ENCODE data around the gene DHRSX. TPM values are rescaled to one million over a fixed set of nuclear protein-coding genes. Genes with fewer than 3 reads are reported as not detected.

DHRSX gene
- total and polyA plus RNA-seq, 9 of the 15 experiments (the other 6 are each of a cell fraction or from before 2014, with no cell fraction given), result 0.59 to 11.0 (median 6.2) TPM

- BruUV-seq (replicated peaks), result no TSS peak
- ChIA-PET POLR2A (no interaction called here), CTCF (ENCODE audit: low intra/inter-chr PET ratio) (no interaction called here)
- WGBS (ENCODE audit: insufficient coverage, low coverage, missing lambda C conversion rate), result 14% methylated on average over 3 of the region's 3 CpGs
- Histone ChIP-seq H3K27ac (ENCODE audit: extremely low read depth, low read depth, low read length) (no peak overlapping the region), H3K4me2 (ENCODE audit: insufficient read depth, low read length) (no peak overlapping the region), H3K27me3 (ENCODE audit: control insufficient read depth in 2 of 2, insufficient read depth in 2 of 2, low read length in 2 of 2) (no peaks in the 10 kb centered on the region), H3K9me1 (ENCODE audit: control insufficient read depth, insufficient read depth, low read length) (no peaks in the 10 kb centered on the region), H3K9ac (ENCODE audit: insufficient read depth in 1 of 2, low read depth in 2 of 2, low read length in 2 of 2) (no peak overlapping the region), H3K9me3 (replicated peaks; ENCODE audit: control insufficient read depth, insufficient read depth, low read depth, low read length) (no peaks in the 10 kb centered on the region), H2AFZ (ENCODE audit: low read depth, low read length) (no peak overlapping the region), H3K4me3 (no peak overlapping the region), H3K79me2 (ENCODE audit: control insufficient read depth, insufficient read depth, low read length) (no peaks in the 10 kb centered on the region), H3K4me1 (replicated peaks in 1 of 2; ENCODE audit: control insufficient read depth in 2 of 2, insufficient read depth in 2 of 2, low read length in 2 of 2) (no peaks in the 10 kb centered on the region), H3K36me3 (ENCODE audit: control insufficient read depth, insufficient read depth, low read length) (no peaks in the 10 kb centered on the region), H4K20me1 (replicated peaks; ENCODE audit: control insufficient read depth, insufficient read depth, low read length) (no peaks in the 10 kb centered on the region)
- in situ Hi-C loops (cut with MboI) (no loop called here), intact Hi-C loops (cut with micrococcal nuclease) (no loop called here)
- TF ChIP-seq ZBTB2 (IDR thresholded peaks at IDR 0.05), result no peak
- TF ChIP-seq SMC3 (conservative IDR thresholded peaks at IDR 0.05; ENCODE audit: insufficient read depth, low read depth, low read length), result no peak
- TF ChIP-seq ZNF24 (IDR thresholded peaks at IDR 0.05), result peak; percentile 87
- ATAC-seq, result no peak
- no peak for DNase-seq (ENCODE audit: extremely low read depth in 1 of 4, low spot score in 3 of 4)
- FAIRE-seq, result no peak
These were observed 216.6 kb downstream of the DHRSX start for GRCh38 chrX:2284133-2284532.

GRCh38 chrX:2283111-2283859 lies 217.5 kb downstream of the DHRSX start:
- Histone ChIP-seq H3K4me2 (ENCODE audit: insufficient read depth, low read length) (no peak overlapping the region), H3K9me1 (ENCODE audit: control insufficient read depth, insufficient read depth, low read length) (no peaks in the 10 kb centered on the region), H3K4me3 (no peak overlapping the region), H3K9me3 (replicated peaks; ENCODE audit: control insufficient read depth, insufficient read depth, low read depth, low read length) (no peaks in the 10 kb centered on the region), H3K4me1 (replicated peaks in 1 of 2; ENCODE audit: control insufficient read depth in 2 of 2, insufficient read depth in 2 of 2, low read length in 2 of 2) (no peaks in the 10 kb centered on the region), H3K27me3 (ENCODE audit: control insufficient read depth in 2 of 2, insufficient read depth in 2 of 2, low read length in 2 of 2) (no peaks in the 10 kb centered on the region), H3K27ac (ENCODE audit: extremely low read depth, low read depth, low read length) (no peak overlapping the region), H4K20me1 (replicated peaks; ENCODE audit: control insufficient read depth, insufficient read depth, low read length) (no peaks in the 10 kb centered on the region), H3K9ac (ENCODE audit: insufficient read depth in 1 of 2, low read depth in 2 of 2, low read length in 2 of 2) (no peak overlapping the region), H2AFZ (ENCODE audit: low read depth, low read length) (no peak overlapping the region), H3K36me3 (ENCODE audit: control insufficient read depth, insufficient read depth, low read length) (no peaks in the 10 kb centered on the region), H3K79me2 (ENCODE audit: control insufficient read depth, insufficient read depth, low read length) (no peaks in the 10 kb centered on the region)
- FAIRE-seq, result no peak
- peak in 1 of 4 experiments; percentile 7 for DNase-seq (ENCODE audit: extremely low read depth in 1 of 4, low spot score in 3 of 4)
- in situ Hi-C loops (cut with MboI), result no loop called here
- TF ChIP-seq SRF (CRISPR knock-in tag; IDR thresholded peaks at IDR 0.05) (peak in 1 of 2 experiments; percentile 39; a peak in 1 of 4 replicates), TCF7L2 (IDR thresholded peaks at IDR 0.05; ENCODE audit: low read depth, low read length) (no peak), SIN3A (IDR thresholded peaks at IDR 0.05; ENCODE audit: borderline replicate concordance in 2 of 2, control insufficient read depth in 1 of 2, low read depth in 2 of 2, low read length in 2 of 2) (no peak), HEY1 (CRISPR knock-in tag; IDR thresholded peaks at IDR 0.05; ENCODE audit: borderline replicate concordance) (no peak), ZBTB33 (CRISPR knock-in tag; IDR thresholded peaks at IDR 0.05) (peak; percentile 39; the same call in 1 of the 2 replicates), POU5F1 (IDR thresholded peaks at IDR 0.05; ENCODE audit: borderline replicate concordance, low read depth, low read length, partially characterized antibody) (no peak)
- peak; percentile 56 for ATAC-seq
- CTCF ChIA-PET (ENCODE audit: low intra/inter-chr PET ratio), result no interaction called here
- intact Hi-C loops (cut with micrococcal nuclease), result no loop called here
- no TSS peak for BruUV-seq (replicated peaks)
- 55% methylated on average over 20 of the region's 21 CpGs for WGBS (ENCODE audit: insufficient coverage, low coverage, missing lambda C conversion rate)
- POLR2A ChIA-PET, result no interaction called here
